H9 (cell line): ENCODE results near the gene TEAD2. TPM values are rescaled to one million over a fixed set of nuclear protein-coding genes. Genes with fewer than 3 reads are reported as not detected.

ENCODE experiments used
- DNase-seq: peaks from one replicate; pipeline ENCODE4 v3.0.0-alpha.2; 2017
- H2AFZ ChIP-seq: one replicate; pipeline ENCODE4 v1.6.1; 2013; ENCODE audit warnings: mild to moderate bottlenecking, low read length, control low read depth, moderate library complexity
- H2AK5ac ChIP-seq: 2 replicates; pipeline ENCODE4 v1.6.1; 2013; ENCODE audit warnings: low read length, control low read depth, mixed read lengths; ENCODE audit not compliant: insufficient read length
- H2BK120ac ChIP-seq: one replicate; pipeline ENCODE4 v1.6.1; 2013; ENCODE audit warnings: low read depth, mild to moderate bottlenecking, low read length, control low read depth, inconsistent platforms; ENCODE audit not compliant: poor library complexity, severe bottlenecking
- H2BK12ac ChIP-seq: 2 replicates; pipeline ENCODE4 v1.6.1; 2013; ENCODE audit warnings: low read length, control low read depth, mixed read lengths, low read depth; ENCODE audit not compliant: insufficient read length
- H2BK15ac ChIP-seq: 2 replicates; pipeline ENCODE4 v1.6.1; 2013; ENCODE audit warnings: low read depth, low read length, control low read depth
- H2BK20ac ChIP-seq: one replicate; pipeline ENCODE4 v1.6.1; 2013; ENCODE audit warnings: low read depth, mild to moderate bottlenecking, low read length, control low read depth, inconsistent platforms; ENCODE audit not compliant: poor library complexity, severe bottlenecking
- H2BK5ac ChIP-seq: 2 replicates; pipeline ENCODE4 v1.6.1; 2013; ENCODE audit warnings: low read length, control low read depth, mixed read lengths; ENCODE audit not compliant: insufficient read length
- H3K14ac ChIP-seq: 2 replicates; pipeline ENCODE4 v1.6.1; 2013; ENCODE audit warnings: low read length, control low read depth; ENCODE audit not compliant: insufficient read depth
- H3K18ac ChIP-seq: 2 replicates; pipeline ENCODE4 v1.6.1; 2013; ENCODE audit warnings: low read depth, mild to moderate bottlenecking, mixed read lengths, low read length, control low read depth; ENCODE audit not compliant: insufficient read length
- H3K23ac ChIP-seq: 2 replicates; pipeline ENCODE4 v1.6.1; 2013; ENCODE audit warnings: low read length, control low read depth, mixed read lengths, low read depth; ENCODE audit not compliant: insufficient read length
- H3K23me2 ChIP-seq: 2 replicates; pipeline ENCODE4 v1.6.1; 2013; ENCODE audit warnings: low read depth, mild to moderate bottlenecking, mixed read lengths, low read length, control low read depth; ENCODE audit not compliant: insufficient read length, poor library complexity, severe bottlenecking
- H3K27ac ChIP-seq: 2 replicates; pipeline ENCODE4 v1.5.1; 2013; ENCODE audit warnings: low read length, control low read depth, mixed read lengths, low read depth; ENCODE audit not compliant: insufficient read length
- H3K27me3 ChIP-seq: 2 replicates; pipeline ENCODE4 v1.6.1; 2013; ENCODE audit warnings: low read length, control low read depth, inconsistent platforms; ENCODE audit not compliant: insufficient read depth
- H3K4ac ChIP-seq: 2 replicates; pipeline ENCODE4 v1.6.1; 2013; ENCODE audit warnings: low read depth, mild to moderate bottlenecking, control low read depth, inconsistent platforms, low read length, moderate library complexity
- H3K4me1 ChIP-seq: 2 replicates; pipeline ENCODE4 v1.6.1; 2013; ENCODE audit warnings: low read length, control low read depth, inconsistent platforms; ENCODE audit not compliant: insufficient read depth
- H3K4me2 ChIP-seq: 2 replicates; pipeline ENCODE4 v1.6.1; 2013; ENCODE audit warnings: low read length, control low read depth, mixed read lengths; ENCODE audit not compliant: insufficient read length, insufficient read depth
- H3K56ac ChIP-seq: 2 replicates; pipeline ENCODE4 v1.6.1; 2013; ENCODE audit warnings: low read depth, mild to moderate bottlenecking, mixed read lengths, low read length, control low read depth; ENCODE audit not compliant: insufficient read length
- H3K79me1 ChIP-seq: 2 replicates; pipeline ENCODE4 v1.6.1; 2013; ENCODE audit warnings: low read depth, mild to moderate bottlenecking, moderate library complexity, low read length, control low read depth, inconsistent platforms; ENCODE audit not compliant: insufficient read depth, poor library complexity, severe bottlenecking
- H3K79me2 ChIP-seq: 2 replicates; pipeline ENCODE4 v1.6.1; 2013; ENCODE audit warnings: low read length, control low read depth, inconsistent platforms; ENCODE audit not compliant: insufficient read depth
- H3K9ac ChIP-seq: 2 replicates; pipeline ENCODE4 v1.6.1; 2013; ENCODE audit warnings: low read length, control low read depth, mixed read lengths; ENCODE audit not compliant: insufficient read length; ENCODE audit errors: extremely low read depth
- H3K9me3 ChIP-seq: one replicate; pipeline ENCODE4 v1.6.1; 2013; ENCODE audit warnings: low read depth, low read length, inconsistent platforms; ENCODE audit not compliant: control insufficient read depth
- H3T11ph ChIP-seq: one replicate; pipeline ENCODE4 v1.6.1; 2013; ENCODE audit warnings: mild to moderate bottlenecking, low read length, control low read depth, inconsistent platforms
- H4K20me1 ChIP-seq: one replicate; pipeline ENCODE4 v1.6.1; 2013; ENCODE audit not compliant: control insufficient read depth, insufficient read length, insufficient read depth
- H4K5ac ChIP-seq: 2 replicates; pipeline ENCODE4 v1.6.1; 2013; ENCODE audit warnings: low read depth, mild to moderate bottlenecking, mixed read lengths, low read length, control low read depth; ENCODE audit not compliant: insufficient read length
- H4K8ac ChIP-seq: replicated peaks from 2 replicates; pipeline ENCODE4 v1.6.1; 2013; ENCODE audit warnings: low read length, control low read depth, mixed read lengths, low read depth; ENCODE audit not compliant: insufficient read length
- H4K91ac ChIP-seq: 2 replicates; pipeline ENCODE4 v1.6.1; 2013; ENCODE audit warnings: low read depth, mild to moderate bottlenecking, moderate library complexity, mixed read lengths, low read length, control low read depth; ENCODE audit not compliant: insufficient read length
- H3K27ac Mint-ChIP-seq, 3 experiments: 2 replicates in 2 of 3; 3 replicates in 1 of 3; pipeline ENCODE4 v1.8.0; 2020 to 2021; ENCODE audit warnings: mixed read lengths in 3 of 3, mild to moderate bottlenecking in 1 of 3, moderate library complexity in 1 of 3
- H3K27me3 Mint-ChIP-seq: 2 replicates; pipeline ENCODE4 v1.8.0; 2021; ENCODE audit warnings: low read depth, mild to moderate bottlenecking, moderate library complexity, mixed read lengths
- H3K36me3 Mint-ChIP-seq, 3 experiments: 2 replicates in 2 of 3; 3 replicates in 1 of 3; pipeline ENCODE4 v1.8.0; 2020 to 2021; ENCODE audit warnings: low read depth in 3 of 3, mixed read lengths in 3 of 3; ENCODE audit not compliant: insufficient read depth in 1 of 3
- H3K4me1 Mint-ChIP-seq, 2 experiments: 2 replicates each; pipeline ENCODE4 v1.8.0; 2020; ENCODE audit warnings: mixed read lengths in 2 of 2
- H3K4me3 Mint-ChIP-seq, 2 experiments: 2 replicates in 1 of 2; 3 replicates in 1 of 2; pipeline ENCODE4 v1.8.0; 2020 to 2021; ENCODE audit warnings: mild to moderate bottlenecking in 2 of 2, mixed read lengths in 2 of 2, moderate library complexity in 1 of 2
- H3K9me3 Mint-ChIP-seq, 2 experiments: 2 replicates in 1 of 2; 3 replicates in 1 of 2; pipeline ENCODE4 v1.8.0; 2020; ENCODE audit warnings: mild to moderate bottlenecking in 2 of 2, mixed read lengths in 2 of 2, moderate library complexity in 1 of 2
- WGBS: extraction: QIAGEN DNeasy Blood & Tissue Kit; methylation state at CpG from one replicate; pipeline ENCODE4 v1.1.7; 2013; ENCODE audit warnings: missing lambda C conversion rate, low lambda C conversion rate, mixed read lengths; ENCODE audit not compliant: insufficient read length; ENCODE audit errors: extremely low coverage; 5-methylcytosine and 5-hydroxymethylcytosine counted together
- total RNA-seq: library from RNA; stranded (reverse); gene quantifications from 2 replicates; pipeline ENCODE4 v1.2.1, GENCODE V29; 2021
- TF ChIP-seq, protein P1 (sequence below): fragments of 200-600 bp; sonication (generic); conservative IDR thresholded peaks from 3 replicates; pipeline ENCODE4 v1.8.0; 2021; ENCODE audit warnings: antibody characterized with exemption, mild to moderate bottlenecking

TEAD2 gene
- total RNA-seq, 1 experiment from 2014 or later: 126 TPM

DNA sequence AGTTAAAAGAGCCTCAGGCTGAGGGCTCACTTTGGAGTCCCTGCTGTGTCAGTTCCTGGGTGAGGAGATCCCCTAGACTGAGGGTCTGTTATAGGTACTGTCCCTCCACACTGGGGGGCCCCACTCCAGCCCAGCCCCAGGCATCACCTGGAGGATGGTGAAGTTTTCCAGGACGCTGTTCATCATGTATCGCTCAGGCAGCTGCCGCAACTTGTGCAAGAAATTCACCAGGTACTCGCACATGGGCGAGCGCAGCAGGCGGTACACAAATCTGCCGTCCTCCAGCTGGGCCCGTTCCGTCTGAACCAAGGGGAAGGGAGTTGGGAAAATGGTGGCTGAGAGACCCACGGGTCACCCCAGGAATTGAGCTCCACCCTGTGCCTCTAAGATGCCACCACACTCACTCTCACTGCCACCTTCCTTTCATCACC, 19.9 kb downstream of the TEAD2 start:
- peaks cover 0 to 3% of the 10 kb centered on the region in 2 experiments; a peak in 2 of 5 replicates for H3K9me3 Mint-ChIP-seq
- H3K79me1 ChIP-seq: no peaks in the 10 kb centered on the region
- no peak overlapping the region for H4K91ac ChIP-seq
- H3K9me3 ChIP-seq: no peaks in the 10 kb centered on the region
- H3K4me1 Mint-ChIP-seq: peaks cover 17 to 27% of the 10 kb centered on the region in 2 experiments
- no peak overlapping the region for H3K27ac ChIP-seq
- H2BK12ac ChIP-seq: no peak overlapping the region
- no peak overlapping the region for H2BK15ac ChIP-seq
- H3K4me3 Mint-ChIP-seq: no peak overlapping the region
- H2BK120ac ChIP-seq: no peak overlapping the region
- no peak overlapping the region for H2AK5ac ChIP-seq
- no peak overlapping the region for H2AFZ ChIP-seq
- H3K18ac ChIP-seq: no peak overlapping the region
- no peak overlapping the region for H3T11ph ChIP-seq
- 0 out of 2 replicates have a peak, but pooled peaks cover 2% of the 10 kb centered on the region for H3K4me1 ChIP-seq
- no peak overlapping the region for H3K23ac ChIP-seq
- no peak overlapping the region for H2BK5ac ChIP-seq
- H3K27ac Mint-ChIP-seq: peak overlapping the region in 1 of 3 experiments; percentile 5; a peak in 1 of 7 replicates
- H4K20me1 ChIP-seq: no peaks in the 10 kb centered on the region
- no peak for DNase-seq
- no peak overlapping the region for H3K9ac ChIP-seq
- TF ChIP-seq, protein P1, sequence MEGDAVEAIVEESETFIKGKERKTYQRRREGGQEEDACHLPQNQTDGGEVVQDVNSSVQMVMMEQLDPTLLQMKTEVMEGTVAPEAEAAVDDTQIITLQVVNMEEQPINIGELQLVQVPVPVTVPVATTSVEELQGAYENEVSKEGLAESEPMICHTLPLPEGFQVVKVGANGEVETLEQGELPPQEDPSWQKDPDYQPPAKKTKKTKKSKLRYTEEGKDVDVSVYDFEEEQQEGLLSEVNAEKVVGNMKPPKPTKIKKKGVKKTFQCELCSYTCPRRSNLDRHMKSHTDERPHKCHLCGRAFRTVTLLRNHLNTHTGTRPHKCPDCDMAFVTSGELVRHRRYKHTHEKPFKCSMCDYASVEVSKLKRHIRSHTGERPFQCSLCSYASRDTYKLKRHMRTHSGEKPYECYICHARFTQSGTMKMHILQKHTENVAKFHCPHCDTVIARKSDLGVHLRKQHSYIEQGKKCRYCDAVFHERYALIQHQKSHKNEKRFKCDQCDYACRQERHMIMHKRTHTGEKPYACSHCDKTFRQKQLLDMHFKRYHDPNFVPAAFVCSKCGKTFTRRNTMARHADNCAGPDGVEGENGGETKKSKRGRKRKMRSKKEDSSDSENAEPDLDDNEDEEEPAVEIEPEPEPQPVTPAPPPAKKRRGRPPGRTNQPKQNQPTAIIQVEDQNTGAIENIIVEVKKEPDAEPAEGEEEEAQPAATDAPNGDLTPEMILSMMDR: no peak
- no peak overlapping the region for H4K5ac ChIP-seq
- H4K8ac ChIP-seq: no peak overlapping the region
- no peak overlapping the region for H3K56ac ChIP-seq
- H3K27me3 Mint-ChIP-seq: peaks cover 13% of the 10 kb centered on the region
- WGBS: no CpG with 5 or more reads among the region's 11 CpGs
- H3K79me2 ChIP-seq: no peaks in the 10 kb centered on the region
- peaks cover 3% of the 10 kb centered on the region; the same call in 1 of the 2 replicates for H3K27me3 ChIP-seq
- no peak overlapping the region for H3K14ac ChIP-seq
- H3K23me2 ChIP-seq: peaks cover 12% of the 10 kb centered on the region
- H3K4ac ChIP-seq: no peak overlapping the region
- peaks cover 46 to 77% (median 72%) of the 10 kb centered on the region in 3 experiments for H3K36me3 Mint-ChIP-seq
- H2BK20ac ChIP-seq: no peak overlapping the region
- no peak overlapping the region for H3K4me2 ChIP-seq
